Naive B cell (primary cell): ENCODE measurements around the gene PARN. TPM values are rescaled to one million over a fixed set of nuclear protein-coding genes. Genes with fewer than 3 reads are reported as not detected.

Source experiments
- ATAC-seq, 2 donors: fragments of 150-1000 bp; cut with Tn5 transposase; 2 replicates each; pipeline ENCODE4 v1.10.0; 2021; ENCODE audit warnings: low read depth in 2 of 2, mild to moderate bottlenecking in 2 of 2, moderate library complexity in 2 of 2
- DNase-seq: peaks from one replicate; pipeline ENCODE4 v3.0.0; 2022
- H3K27ac Mint-ChIP-seq, 6 donors: one replicate each; pipeline ENCODE4 v1.8.0; 2020 to 2022; ENCODE audit warnings: mild to moderate bottlenecking in 6 of 6, mixed read lengths in 6 of 6, moderate library complexity in 5 of 6, inconsistent platforms in 2 of 6
- H3K27me3 Mint-ChIP-seq, 3 donors: one replicate each; pipeline ENCODE4 v1.8.0; 2021 to 2022; ENCODE audit warnings: mixed read lengths in 3 of 3, mild to moderate bottlenecking in 1 of 3
- H3K36me3 Mint-ChIP-seq, 2 donors: one replicate each; pipeline ENCODE4 v1.8.0; 2020 to 2022; ENCODE audit warnings: mixed read lengths in 2 of 2, inconsistent platforms in 1 of 2, mild to moderate bottlenecking in 1 of 2
- H3K4me1 Mint-ChIP-seq, 3 donors: one replicate each; pipeline ENCODE4 v1.8.0; 2020 to 2022; ENCODE audit warnings: mixed read lengths in 3 of 3, inconsistent platforms in 1 of 3, mild to moderate bottlenecking in 1 of 3, moderate library complexity in 1 of 3
- H3K4me3 Mint-ChIP-seq, 8 donors: one replicate each; pipeline ENCODE4 v1.8.0; 2020 to 2022; ENCODE audit warnings: mild to moderate bottlenecking in 8 of 8, mixed read lengths in 8 of 8, moderate library complexity in 8 of 8, inconsistent platforms in 2 of 8
- H3K9me3 Mint-ChIP-seq, 7 donors: one replicate each; pipeline ENCODE4 v1.8.0; 2020 to 2022; ENCODE audit warnings: mixed read lengths in 7 of 7, mild to moderate bottlenecking in 5 of 7, inconsistent platforms in 2 of 7, moderate library complexity in 1 of 7
- polyA plus RNA-seq, 6 donors: library from polyadenylated mRNA; unstranded; fragments of 300-500 nt; fragmentation: Illumina TruSeq; gene quantifications; one replicate each; pipeline ENCODE4 v1.2.3, GENCODE V29; 2021; ENCODE audit warnings: low read depth in 6 of 6

The PARN gene
- polyA plus RNA-seq, 6 donors from 2014 or later = 43.7 to 64.7 (median 55.4) TPM

DNA sequence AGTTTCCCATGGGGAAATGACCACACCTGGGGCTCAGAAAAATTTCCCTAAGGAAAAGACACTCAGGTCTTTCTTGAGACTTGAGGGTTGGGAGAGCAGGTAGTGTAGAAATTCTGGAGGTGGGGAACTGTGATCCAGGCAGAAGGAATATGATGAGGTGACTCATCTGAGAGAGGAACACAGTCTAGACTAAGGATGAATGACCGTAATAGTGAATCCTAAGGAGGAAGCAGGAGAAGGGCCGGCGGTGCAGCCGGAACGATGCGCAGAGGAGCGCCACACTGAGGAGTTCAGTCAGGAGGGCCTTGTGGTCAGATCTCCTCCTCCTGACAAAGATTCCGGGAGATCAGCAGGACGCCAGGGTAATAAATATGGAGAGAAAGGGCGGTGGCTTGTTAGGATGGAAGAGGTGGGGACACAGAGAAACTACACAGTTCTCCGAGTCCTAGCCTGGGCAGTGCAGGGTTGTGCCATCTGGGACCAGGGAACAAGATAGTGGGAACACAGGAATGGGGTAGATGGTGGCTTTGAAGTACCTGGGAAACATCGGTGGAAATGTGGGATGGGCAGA is 135.6 kb downstream of the PARN start:
- H3K4me1 Mint-ChIP-seq = peaks cover 26 to 39% (median 31%) of the 10 kb centered on the region in 3 donors

GRCh38 chr16:14493791-14494190 is 136.3 kb downstream of the PARN start:
- DNase-seq = no peak
- Mint-ChIP-seq H3K4me3 (no peak overlapping the region), H3K36me3 (peaks cover 9 to 17% of the 10 kb centered on the region in 2 donors), H3K27ac (no peak overlapping the region), H3K9me3 (no peaks in the 10 kb centered on the region), H3K4me1 (peaks cover 31 to 39% (median 37%) of the 10 kb centered on the region in 3 donors), H3K27me3 (no peaks in the 10 kb centered on the region)
- ATAC-seq = no peak

More for the DNA sequence above, 135.6 kb downstream of the PARN start:
- H3K36me3 Mint-ChIP-seq = peaks cover 5 to 17% of the 10 kb centered on the region in 2 donors
- H3K9me3 Mint-ChIP-seq = no peaks in the 10 kb centered on the region
- DNase-seq (no peak), ATAC-seq (no peak)
- no peaks in the 10 kb centered on the region for H3K27me3 Mint-ChIP-seq
- H3K4me3 Mint-ChIP-seq = no peak overlapping the region
- peak overlapping the region in 3 of 6 donors; percentile 3 to 35 (median 23) for H3K27ac Mint-ChIP-seq

DNA sequence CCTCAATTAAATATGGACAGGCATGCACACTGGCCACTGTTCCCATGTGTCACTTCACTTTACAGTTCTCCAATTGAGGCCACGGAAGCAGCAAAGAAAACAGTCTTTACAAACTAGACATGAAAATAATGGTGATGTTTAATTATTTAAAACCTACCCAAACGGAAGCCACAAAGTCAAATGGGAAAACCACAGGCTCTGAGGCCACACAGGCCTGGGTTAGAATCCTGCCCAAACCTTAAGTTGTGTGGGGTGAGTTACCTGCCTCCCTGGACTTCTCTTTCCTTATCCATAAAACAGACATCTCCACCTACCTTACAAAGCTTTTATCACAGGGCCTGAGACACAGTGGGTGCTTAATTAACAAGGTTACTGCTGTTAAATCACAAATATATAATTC is 137.4 kb downstream of the PARN start:
- ATAC-seq (no peak), DNase-seq (no peak)
- Mint-ChIP-seq H3K9me3 (no peaks in the 10 kb centered on the region), H3K4me1 (peaks cover 36 to 44% (median 42%) of the 10 kb centered on the region in 3 donors), H3K4me3 (no peak overlapping the region), H3K27me3 (no peaks in the 10 kb centered on the region), H3K27ac (peak overlapping the region in 3 of 6 donors; percentile 4 to 53 (median 33)), H3K36me3 (peaks cover 10 to 17% of the 10 kb centered on the region in 2 donors)

DNA sequence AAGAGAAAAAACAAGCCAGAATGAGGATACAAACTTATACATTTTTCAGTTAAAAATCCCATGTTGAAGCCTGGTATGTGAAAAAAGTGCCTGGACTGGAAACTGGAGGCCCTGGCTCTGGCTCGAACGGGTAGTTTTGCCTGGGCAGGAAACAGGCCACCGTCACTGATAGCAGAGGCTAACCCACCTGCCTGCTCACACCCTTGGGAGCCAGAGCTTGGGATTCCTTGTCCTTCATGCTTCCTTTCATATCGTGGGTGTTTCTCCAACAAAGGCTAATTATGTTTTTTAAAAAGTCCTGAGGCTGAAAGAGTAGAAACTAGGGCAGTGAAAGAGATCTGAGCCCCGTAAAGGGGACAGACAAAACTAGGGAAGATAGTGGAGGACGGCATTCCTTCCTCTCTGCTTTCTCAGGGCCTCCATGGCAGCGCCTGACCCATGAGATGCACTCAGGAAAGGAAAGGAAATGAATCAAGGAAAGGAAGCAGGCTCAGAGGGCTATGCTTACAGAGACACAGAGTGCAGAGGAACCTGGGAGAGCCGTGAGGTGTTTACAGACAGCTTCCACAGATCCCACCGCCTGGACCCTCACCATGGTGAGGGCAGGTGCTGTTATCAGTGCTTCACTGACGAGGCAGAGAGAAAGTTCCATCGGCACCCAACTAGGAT is 138.1 kb downstream of the PARN start:
- Mint-ChIP-seq H3K27ac (peak overlapping the region in 1 of 6 donors; percentile 53), H3K9me3 (no peaks in the 10 kb centered on the region), H3K4me1 (peaks cover 36 to 45% (median 43%) of the 10 kb centered on the region in 3 donors), H3K27me3 (no peaks in the 10 kb centered on the region), H3K36me3 (peaks cover 10 to 17% of the 10 kb centered on the region in 2 donors), H3K4me3 (no peak overlapping the region)
- no peak for DNase-seq
- no peak for ATAC-seq

- Mint-ChIP-seq H3K27ac (peak overlapping the region in 1 of 6 donors; percentile 76), H3K4me1 (peaks cover 36 to 39% (median 37%) of the 10 kb centered on the region in 3 donors), H3K4me3 (no peak overlapping the region), H3K36me3 (peaks cover 6 to 12% of the 10 kb centered on the region in 2 donors), H3K9me3 (no peaks in the 10 kb centered on the region), H3K27me3 (no peaks in the 10 kb centered on the region)
- ATAC-seq (no peak), DNase-seq (no peak)
These were observed 139.8 kb downstream of the PARN start for GRCh38 chr16:14490235-14490634.

DNA sequence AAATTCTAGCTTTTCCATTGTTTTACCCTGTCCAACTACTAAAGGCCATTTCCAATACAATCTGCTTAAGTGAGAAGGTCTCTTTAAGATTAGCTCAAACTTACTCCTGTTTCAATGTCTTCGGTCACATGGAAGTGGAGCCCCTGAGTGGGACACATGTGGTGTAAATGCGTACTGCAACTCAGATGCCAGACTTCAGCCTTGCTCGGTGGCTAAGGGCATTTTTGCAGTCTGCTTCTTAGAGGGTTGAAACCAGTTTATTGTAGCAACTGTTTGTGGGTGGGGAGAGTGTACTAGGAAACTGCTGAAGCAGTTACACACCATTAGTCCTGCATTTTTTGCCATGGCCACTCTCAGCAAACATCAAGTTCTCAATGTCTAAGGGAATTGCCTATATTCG is 140.6 kb downstream of the PARN start:
- H3K27ac Mint-ChIP-seq = peak overlapping the region in 1 of 6 donors; percentile 54
- H3K36me3 Mint-ChIP-seq = peaks cover 5 to 8% of the 10 kb centered on the region in 2 donors
- H3K4me3 Mint-ChIP-seq = peak overlapping the region in 1 of 8 donors; percentile 3
- ATAC-seq (no peak), DNase-seq (no peak)
- H3K9me3 Mint-ChIP-seq = no peaks in the 10 kb centered on the region
- H3K4me1 Mint-ChIP-seq = peaks cover 31 to 33% (median 33%) of the 10 kb centered on the region in 3 donors
- no peaks in the 10 kb centered on the region for H3K27me3 Mint-ChIP-seq

GRCh38 chr16:14487579-14487978 is 142.5 kb downstream of the PARN start:
- peaks cover 0 to 11% of the 10 kb centered on the region in 2 donors for H3K36me3 Mint-ChIP-seq
- H3K9me3 Mint-ChIP-seq = no peaks in the 10 kb centered on the region
- peak overlapping the region in 2 of 6 donors; percentile 77 to 89 for H3K27ac Mint-ChIP-seq
- no peaks in the 10 kb centered on the region for H3K27me3 Mint-ChIP-seq
- no peak overlapping the region for H3K4me3 Mint-ChIP-seq
- H3K4me1 Mint-ChIP-seq = peaks cover 17 to 22% (median 18%) of the 10 kb centered on the region in 3 donors
- no peak for DNase-seq
- no peak for ATAC-seq

DNA sequence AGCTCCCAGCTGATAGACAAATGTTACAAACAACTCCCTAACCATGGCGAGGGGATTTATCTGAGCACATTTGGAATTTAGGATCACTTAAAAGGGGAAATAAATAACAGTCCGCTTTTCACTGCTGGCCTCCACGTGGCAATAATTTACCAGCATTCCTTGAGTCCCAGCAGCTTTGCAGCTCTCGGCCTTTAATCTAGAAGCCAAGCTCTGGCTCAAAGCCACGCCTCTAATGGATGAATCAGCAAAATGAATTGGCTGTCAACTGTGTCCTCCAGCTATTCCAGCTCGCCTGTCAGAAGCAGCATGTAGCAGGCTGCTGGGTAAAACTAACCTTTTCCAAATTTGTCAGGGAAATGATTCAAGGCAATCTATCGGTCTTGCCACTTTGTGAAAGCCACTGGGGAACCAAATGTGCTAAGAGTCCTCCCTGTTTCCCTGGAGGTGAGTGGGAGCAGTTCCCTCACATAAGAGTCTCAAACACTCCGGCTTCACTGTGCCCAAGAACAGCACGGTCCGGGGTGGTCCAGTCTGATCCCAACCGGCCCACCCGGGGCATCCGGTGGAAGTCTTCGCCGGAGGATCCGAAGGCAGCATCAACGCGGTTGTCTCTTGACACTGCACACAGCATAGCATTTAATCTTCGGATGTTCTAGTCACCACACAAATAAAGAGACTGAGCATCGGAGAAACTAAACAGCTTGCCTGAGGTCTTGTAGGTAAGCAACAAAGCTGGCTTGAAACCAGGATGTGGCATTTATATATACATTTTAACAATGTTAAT is 143.3 kb downstream of the PARN start:
- peaks cover 0 to 14% of the 10 kb centered on the region in 2 donors for H3K36me3 Mint-ChIP-seq
- ATAC-seq = no peak
- peaks cover 9 to 15% (median 15%) of the 10 kb centered on the region in 3 donors for H3K4me1 Mint-ChIP-seq
- H3K27ac Mint-ChIP-seq = no peak overlapping the region
- no peaks in the 10 kb centered on the region for H3K27me3 Mint-ChIP-seq
- no peak for DNase-seq
- H3K9me3 Mint-ChIP-seq = no peaks in the 10 kb centered on the region
- no peak overlapping the region for H3K4me3 Mint-ChIP-seq

- Mint-ChIP-seq H3K4me1 (peaks cover 9 to 15% (median 15%) of the 10 kb centered on the region in 3 donors), H3K4me3 (no peak overlapping the region), H3K9me3 (no peaks in the 10 kb centered on the region), H3K36me3 (peaks cover 0 to 20% of the 10 kb centered on the region in 2 donors), H3K27ac (peak overlapping the region in 1 of 6 donors; percentile 11), H3K27me3 (no peaks in the 10 kb centered on the region)
- ATAC-seq (no peak), DNase-seq (no peak)
These were observed 144.1 kb downstream of the PARN start for GRCh38 chr16:14485811-14486519.

- DNase-seq (no peak), ATAC-seq (no peak)
- Mint-ChIP-seq H3K27ac (no peak overlapping the region), H3K27me3 (no peaks in the 10 kb centered on the region), H3K4me1 (peaks cover 9 to 15% (median 15%) of the 10 kb centered on the region in 3 donors), H3K4me3 (no peak overlapping the region), H3K36me3 (peaks cover 5 to 24% of the 10 kb centered on the region in 2 donors), H3K9me3 (peaks cover 0 to 3% (median 0%) of the 10 kb centered on the region in 7 donors)
These were observed 144.9 kb downstream of the PARN start for GRCh38 chr16:14485121-14485551.

GRCh38 chr16:14483819-14484385 is 146.2 kb downstream of the PARN start:
- peaks cover 9 to 11% (median 9%) of the 10 kb centered on the region in 3 donors for H3K4me1 Mint-ChIP-seq
- H3K27ac Mint-ChIP-seq = no peak overlapping the region
- no peaks in the 10 kb centered on the region for H3K27me3 Mint-ChIP-seq
- H3K9me3 Mint-ChIP-seq = peaks cover 0 to 5% (median 0%) of the 10 kb centered on the region in 7 donors
- ATAC-seq (no peak), DNase-seq (no peak)
- no peak overlapping the region for H3K4me3 Mint-ChIP-seq
- H3K36me3 Mint-ChIP-seq = peaks cover 15 to 28% of the 10 kb centered on the region in 2 donors

DNA sequence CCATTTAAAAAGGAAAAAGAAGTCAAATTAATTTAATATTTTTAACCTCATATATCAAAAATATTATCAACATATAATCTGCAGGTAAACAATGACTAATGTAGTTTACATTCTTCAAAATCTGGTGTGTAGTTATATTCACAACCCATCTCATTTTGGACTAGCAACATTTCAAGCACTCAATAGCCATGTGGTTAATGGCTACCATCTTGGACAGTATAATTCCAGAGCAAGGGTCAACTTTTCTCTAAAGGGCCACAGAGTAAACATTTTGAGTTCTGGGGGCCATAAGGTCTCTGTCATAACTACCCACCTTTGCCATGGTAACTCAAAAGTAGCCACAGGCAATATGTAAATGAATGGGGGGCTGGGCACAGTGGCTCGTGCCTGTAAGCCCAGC is 153.9 kb downstream of the PARN start:
- ATAC-seq = no peak
- Mint-ChIP-seq H3K27ac (no peak overlapping the region), H3K4me3 (no peak overlapping the region), H3K36me3 (peaks cover 40 to 45% of the 10 kb centered on the region in 2 donors), H3K27me3 (no peaks in the 10 kb centered on the region), H3K4me1 (peaks cover 0 to 21% (median 13%) of the 10 kb centered on the region in 3 donors), H3K9me3 (peaks cover 0 to 5% (median 4%) of the 10 kb centered on the region in 7 donors)
- DNase-seq = no peak
